AG04449 (cell line): ENCODE results near the gene NDUFA3.

Source experiments
- CTCF ChIA-PET: fragments of 350-600 bp; formaldehyde crosslinking; extraction: SDS; loops from one replicate; lab custom pipeline; 2021; ENCODE audit warnings: antibody characterized with exemption; lab: Yijun Ruan, JAX
- POLR2A ChIA-PET: fragments of 400-600, 350-600 bp; formaldehyde crosslinking; extraction: SDS; loops from one replicate; lab custom pipeline; 2020; ENCODE audit warnings: antibody characterized with exemption, inconsistent platforms; lab: Yijun Ruan, JAX
- DNase-seq: peaks from one replicate; pipeline ENCODE4 v3.0.0-alpha.2; 2010; ENCODE audit warnings: low read depth, low spot score
- H3K4me3 ChIP-seq: 2 replicates; pipeline ENCODE4 v1.5.1; 2011; ENCODE audit warnings: low read depth, mild to moderate bottlenecking, control low read depth, low read length
- TF ChIP-seq, protein P1 (sequence below): IDR thresholded peaks from one replicate; pipeline ENCODE4 v1.5.1; 2011; ENCODE audit warnings: mild to moderate bottlenecking, moderate library complexity, low read length, control low read depth, inconsistent platforms; ENCODE audit not compliant: insufficient read depth; ENCODE audit errors: missing control alignments

The NDUFA3 gene

DNA sequence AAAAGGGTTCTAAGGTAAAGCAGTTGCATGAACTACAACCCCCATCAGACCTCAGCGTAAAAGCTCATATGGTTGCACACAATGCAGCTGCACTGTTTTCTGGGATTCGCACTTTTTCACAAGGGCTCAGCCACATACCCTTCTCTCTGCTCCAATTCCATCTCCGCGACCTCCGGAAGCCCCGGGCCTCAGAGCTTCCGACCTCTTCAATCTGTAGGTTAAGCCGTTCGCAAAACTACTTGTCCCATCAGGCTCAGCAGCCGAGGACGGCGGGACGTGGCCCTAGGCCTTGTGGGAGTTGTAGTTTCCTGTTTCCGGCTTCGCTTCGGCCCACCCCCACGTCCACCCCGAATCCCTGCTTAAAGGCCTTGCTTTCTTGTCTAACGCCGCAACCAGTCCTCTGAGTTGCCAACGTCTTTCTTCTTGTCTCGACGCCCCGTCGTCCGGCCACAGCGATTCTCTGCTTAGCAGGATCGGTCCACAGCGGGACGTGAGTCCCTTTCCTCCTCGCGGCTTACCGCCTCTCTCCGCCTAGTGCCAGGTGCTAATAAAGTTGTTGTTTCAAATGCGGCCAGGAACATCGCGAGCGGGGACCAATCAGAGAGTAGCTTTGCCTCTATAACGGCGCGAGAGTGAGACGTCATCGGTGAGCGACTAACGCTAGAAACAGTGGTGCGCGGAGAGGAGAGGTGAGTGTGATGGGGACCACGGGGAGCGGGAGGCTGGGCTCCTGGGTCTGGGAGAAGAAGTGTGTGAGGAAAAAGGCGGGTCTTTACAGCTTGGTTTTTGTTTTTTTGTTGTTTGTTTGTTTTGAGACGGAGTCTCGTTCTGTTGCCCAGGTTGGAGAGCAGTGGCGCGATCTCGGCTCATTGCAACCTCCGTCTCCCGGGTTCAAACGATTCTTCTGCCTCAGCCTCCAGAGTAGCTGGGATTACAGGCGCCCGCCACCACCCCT lies 12.7 kb downstream of the NDUFA3 start, which contains the start of the genes PRPF31 and TFPT:
Gene PRPF31 (plus strand): TSS at position 646 of the 955 bp plus-strand sequence. CDS start 2,525 bp downstream, outside the sequence.
Gene TFPT (minus strand): TSS at position 549 of the 955 bp plus-strand sequence. CDS start 388 bp downstream, at position 161.
- peak; percentile 87 for DNase-seq
- TF ChIP-seq, protein P1, sequence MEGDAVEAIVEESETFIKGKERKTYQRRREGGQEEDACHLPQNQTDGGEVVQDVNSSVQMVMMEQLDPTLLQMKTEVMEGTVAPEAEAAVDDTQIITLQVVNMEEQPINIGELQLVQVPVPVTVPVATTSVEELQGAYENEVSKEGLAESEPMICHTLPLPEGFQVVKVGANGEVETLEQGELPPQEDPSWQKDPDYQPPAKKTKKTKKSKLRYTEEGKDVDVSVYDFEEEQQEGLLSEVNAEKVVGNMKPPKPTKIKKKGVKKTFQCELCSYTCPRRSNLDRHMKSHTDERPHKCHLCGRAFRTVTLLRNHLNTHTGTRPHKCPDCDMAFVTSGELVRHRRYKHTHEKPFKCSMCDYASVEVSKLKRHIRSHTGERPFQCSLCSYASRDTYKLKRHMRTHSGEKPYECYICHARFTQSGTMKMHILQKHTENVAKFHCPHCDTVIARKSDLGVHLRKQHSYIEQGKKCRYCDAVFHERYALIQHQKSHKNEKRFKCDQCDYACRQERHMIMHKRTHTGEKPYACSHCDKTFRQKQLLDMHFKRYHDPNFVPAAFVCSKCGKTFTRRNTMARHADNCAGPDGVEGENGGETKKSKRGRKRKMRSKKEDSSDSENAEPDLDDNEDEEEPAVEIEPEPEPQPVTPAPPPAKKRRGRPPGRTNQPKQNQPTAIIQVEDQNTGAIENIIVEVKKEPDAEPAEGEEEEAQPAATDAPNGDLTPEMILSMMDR, result no peak
- ChIA-PET CTCF (no interaction called here), POLR2A (interaction anchor here (0.8 to 2.5 kb wide), 7 partner anchors 9 to 74 kb away, joined by 3 to 21 read pairs (median 3); partner anchors contain the start of genes CNOT3, MBOAT7 and NDUFA3)
- peak within 1 kb of the TSS; percentile 83 for H3K4me3 ChIP-seq

DNA sequence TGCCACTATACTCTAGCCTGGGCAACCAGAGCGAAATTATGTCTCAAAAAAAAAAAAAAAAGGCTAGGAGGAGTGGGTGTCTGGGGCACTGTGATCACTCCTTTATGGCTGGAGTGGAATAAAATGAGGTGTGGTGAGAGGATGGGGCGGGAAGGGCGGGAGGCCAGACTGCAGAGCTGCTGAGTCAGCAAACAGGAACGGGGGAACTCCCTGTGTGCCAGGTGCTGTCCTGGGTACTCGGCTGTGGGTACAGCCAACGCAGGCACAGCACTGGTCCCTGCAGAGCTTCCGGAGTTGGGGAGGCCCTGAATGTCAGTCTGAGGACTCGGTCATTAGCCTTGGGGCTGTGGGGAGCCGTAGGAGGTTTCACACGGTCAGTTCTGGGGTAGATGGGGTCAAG lies 18.6 kb downstream of the NDUFA3 start:
- no peak overlapping the region for H3K4me3 ChIP-seq
- ChIA-PET POLR2A (no interaction called here), CTCF (no interaction called here)
- no peak for DNase-seq
- TF ChIP-seq, protein P1, result no peak

DNA sequence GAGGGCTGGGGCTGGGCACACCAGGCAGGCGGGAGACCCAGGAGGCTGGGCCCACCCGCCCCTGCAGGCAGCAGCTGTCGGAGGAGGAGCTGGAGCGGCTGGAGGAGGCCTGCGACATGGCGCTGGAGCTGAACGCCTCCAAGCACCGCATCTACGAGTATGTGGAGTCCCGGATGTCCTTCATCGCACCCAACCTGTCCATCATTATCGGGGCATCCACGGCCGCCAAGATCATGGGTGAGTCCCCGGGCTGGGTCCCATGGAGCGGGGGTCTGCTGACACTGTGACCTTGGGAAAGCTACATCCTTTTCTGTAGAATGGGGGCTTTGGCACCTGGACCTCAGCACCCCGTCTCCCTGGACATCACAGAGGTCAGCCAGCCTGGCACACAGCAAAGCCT lies 21.0 kb downstream of the NDUFA3 start:
- TF ChIP-seq, protein P1, result no peak
- CTCF ChIA-PET, result no interaction called here
- POLR2A ChIA-PET, result interaction anchor here (1.5 kb wide), 1 partner anchor 13 kb away, joined by 9 read pairs; the partner anchor contains the start of gene CNOT3
- DNase-seq, result no peak
- H3K4me3 ChIP-seq, result no peak overlapping the region

DNA sequence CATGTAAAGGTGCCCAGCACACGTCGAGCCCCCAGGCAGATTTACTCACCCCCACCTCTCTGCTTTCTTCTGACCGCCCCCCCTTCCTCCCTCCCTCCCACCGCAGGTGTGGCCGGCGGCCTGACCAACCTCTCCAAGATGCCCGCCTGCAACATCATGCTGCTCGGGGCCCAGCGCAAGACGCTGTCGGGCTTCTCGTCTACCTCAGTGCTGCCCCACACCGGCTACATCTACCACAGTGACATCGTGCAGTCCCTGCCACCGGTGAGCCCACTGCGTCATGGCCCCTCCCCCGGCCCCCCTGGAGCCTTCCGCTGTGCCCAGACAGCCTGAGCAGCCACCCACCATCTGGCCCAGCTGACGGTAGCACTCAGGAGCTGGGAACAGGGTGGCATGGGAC lies 21.7 kb downstream of the NDUFA3 start:
- DNase-seq, result no peak
- H3K4me3 ChIP-seq, result no peak overlapping the region
- ChIA-PET CTCF (no interaction called here), POLR2A (interaction anchor here (1.5 kb wide), 1 partner anchor 13 kb away, joined by 9 read pairs; the partner anchor contains the start of gene CNOT3)
- TF ChIP-seq, protein P1, result no peak

DNA sequence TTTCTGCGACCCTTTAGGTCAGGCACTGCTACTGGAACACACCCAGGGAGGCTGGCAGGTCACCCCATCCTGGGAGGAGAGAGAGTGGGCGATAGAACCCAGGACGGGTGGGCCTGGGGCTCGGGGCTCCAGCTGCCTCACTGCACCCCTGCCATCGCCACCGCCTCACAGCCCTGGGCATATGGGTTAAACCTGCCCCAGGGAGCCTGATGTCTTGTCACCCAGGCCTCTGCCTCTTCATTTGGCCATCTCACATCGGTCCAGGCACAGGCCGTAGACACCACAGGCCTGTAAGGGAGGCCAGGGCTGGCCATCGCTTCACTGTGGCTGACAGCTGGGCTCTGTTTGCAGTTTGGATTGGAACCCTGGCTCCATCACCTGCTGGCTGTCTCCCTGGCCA lies 23.1 kb downstream of the NDUFA3 start:
- TF ChIP-seq, protein P1, result no peak
- H3K4me3 ChIP-seq, result no peak overlapping the region
- CTCF ChIA-PET, result no interaction called here
- POLR2A ChIA-PET, result no interaction called here
- DNase-seq, result no peak
